ENCODE data around the gene ZNF438.

The ZNF438 gene

GRCh38 chr10:31011017-31011664, 20.5 kb downstream of the ZNF438 start:
- no peak for DNase-seq (ENCODE audit: low spot score)

GRCh38 chr10:31010062-31010461, 21.6 kb downstream of the ZNF438 start:
- DNase-seq (ENCODE audit: low spot score): no peak

- no peak for DNase-seq (ENCODE audit: low spot score)
Observed at GRCh38 chr10:31005895-31006294, 25.8 kb downstream of the ZNF438 start.

- no peak for DNase-seq (ENCODE audit: low spot score)
Observed at GRCh38 chr10:31004611-31005193, 27.0 kb downstream of the ZNF438 start.

GRCh38 chr10:31001740-31002139, 29.9 kb downstream of the ZNF438 start:
- DNase-seq (ENCODE audit: low spot score): no peak

DNA sequence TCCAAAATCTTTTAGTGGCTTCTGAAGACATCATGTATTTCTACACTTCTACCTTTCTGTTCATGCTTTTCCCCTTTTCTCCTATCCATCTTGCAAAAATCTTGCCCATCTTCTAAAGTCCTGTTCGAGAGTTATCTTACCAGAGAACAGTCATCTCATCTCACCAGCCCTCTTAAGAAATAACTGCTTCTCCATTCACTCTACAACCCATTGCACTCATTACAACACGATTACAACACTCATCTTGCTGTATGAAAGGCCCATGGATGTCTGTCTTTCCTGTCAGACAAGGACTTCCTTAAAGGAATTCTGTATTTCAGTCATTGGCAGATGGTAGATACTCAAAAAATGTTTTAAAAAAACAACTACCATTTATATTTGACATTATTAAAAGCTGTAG, 30.8 kb downstream of the ZNF438 start:
- DNase-seq (ENCODE audit: low spot score): no peak

- no peak for DNase-seq (ENCODE audit: low spot score)
Observed at GRCh38 chr10:31000071-31000782, 31.4 kb downstream of the ZNF438 start.

DNA sequence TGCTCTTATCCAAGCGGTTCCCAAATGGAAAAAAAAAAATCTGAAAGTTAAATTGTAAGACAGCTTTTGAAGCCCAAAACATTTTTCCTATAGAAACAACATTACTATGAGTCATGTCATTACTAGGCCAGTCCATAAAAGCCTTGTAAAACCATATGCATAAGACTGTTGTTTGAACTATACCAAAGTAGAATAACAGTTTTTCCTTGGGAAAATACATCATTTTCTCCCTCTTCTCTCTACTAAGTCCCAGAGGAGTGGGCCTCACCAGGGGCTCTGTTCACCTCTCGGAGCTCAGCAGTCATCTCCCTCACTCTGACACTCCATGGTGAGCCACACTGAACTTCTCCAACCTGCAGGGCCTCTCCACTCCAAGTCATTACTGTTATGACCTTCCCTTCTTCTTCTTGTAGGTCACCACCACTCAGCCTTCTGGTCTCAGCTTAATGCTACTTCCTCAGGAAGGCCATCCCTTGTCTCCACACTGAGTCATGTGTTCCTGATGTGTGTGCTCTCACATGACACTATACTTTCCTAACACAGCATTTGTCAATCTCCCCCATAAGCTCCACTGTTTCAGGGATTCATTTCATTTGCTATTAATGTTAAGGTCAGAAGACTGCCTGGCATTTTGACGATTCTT, 32.5 kb downstream of the ZNF438 start:
- DNase-seq (ENCODE audit: low spot score): no peak

DNA sequence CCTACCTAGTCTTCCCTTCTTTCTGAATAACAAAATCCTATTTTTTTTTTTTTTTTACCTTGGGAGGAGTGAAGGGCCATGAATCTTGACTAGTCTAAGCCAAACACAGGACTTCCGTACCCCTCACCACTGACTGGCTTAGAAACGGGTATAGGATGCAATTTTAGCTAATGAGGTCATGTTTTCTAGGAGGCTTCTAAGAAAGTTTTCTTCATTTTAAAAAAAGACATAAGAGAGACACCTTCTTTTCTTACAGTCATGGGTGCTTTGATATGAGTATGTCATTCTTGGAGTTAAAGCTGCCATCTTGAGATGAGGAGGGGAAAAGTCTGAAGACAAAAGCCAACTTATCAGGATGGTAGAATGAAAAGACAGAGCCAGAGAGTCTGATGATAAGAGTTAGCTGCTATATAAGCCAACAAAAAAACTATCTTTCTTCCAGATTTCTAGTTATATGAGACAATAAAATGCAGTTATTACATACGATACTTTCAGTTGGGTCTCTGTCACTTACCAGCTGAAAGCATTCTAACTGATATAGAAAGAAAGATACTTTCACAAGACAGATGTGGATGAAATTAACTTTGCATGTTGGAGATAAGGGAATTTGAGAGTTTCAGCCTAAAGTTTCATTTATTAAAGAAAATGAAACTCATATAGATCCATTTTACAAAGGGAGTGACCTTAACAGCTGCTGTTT, 34.0 kb downstream of the ZNF438 start:
- no peak for DNase-seq (ENCODE audit: low spot score)

GRCh38 chr10:30996481-30997005, 35.1 kb downstream of the ZNF438 start:
- DNase-seq (ENCODE audit: low spot score): no peak

- DNase-seq (ENCODE audit: low spot score): no peak
Observed at GRCh38 chr10:30995081-30995770, 36.4 kb downstream of the ZNF438 start.

DNA sequence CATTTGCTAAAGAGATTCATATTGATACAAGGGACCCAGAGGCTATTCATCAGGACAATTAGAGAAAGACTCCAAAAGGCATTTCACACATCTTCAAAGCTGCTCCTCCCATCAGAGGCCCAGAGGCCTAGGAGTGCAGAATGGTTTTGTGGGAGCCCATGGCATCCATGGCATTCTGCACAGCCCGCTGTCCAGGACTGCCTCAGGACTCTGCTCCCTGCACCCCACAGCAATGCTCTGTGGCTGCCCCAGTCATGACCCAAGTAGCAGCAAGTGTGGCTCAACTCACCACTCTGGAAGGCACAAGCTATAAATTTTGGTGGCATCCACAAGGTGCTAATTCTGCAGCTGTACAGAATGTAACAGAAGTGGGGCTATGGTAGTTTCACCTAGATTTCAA, 38.5 kb downstream of the ZNF438 start:
- no peak for DNase-seq (ENCODE audit: low spot score)

- DNase-seq (ENCODE audit: low spot score): no peak
Observed at GRCh38 chr10:30992681-30993080, 39.0 kb downstream of the ZNF438 start.

DNA sequence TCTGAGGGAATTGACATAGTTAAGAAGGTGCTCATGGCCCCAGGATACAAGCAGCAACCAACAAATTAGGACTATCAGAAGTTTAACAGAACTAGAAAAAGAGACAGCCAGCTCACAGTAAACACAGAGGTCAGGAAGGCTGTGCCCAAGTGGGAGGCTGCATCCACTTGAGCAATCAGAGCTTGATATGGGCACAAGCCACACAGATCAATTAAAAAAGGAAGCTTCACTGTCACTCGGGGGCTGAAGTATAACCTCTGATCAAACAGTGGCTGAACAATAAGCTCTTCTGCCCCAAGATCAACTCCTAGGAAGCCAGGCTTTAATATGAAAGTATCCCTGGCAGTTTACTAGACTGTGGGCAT, 40.0 kb downstream of the ZNF438 start:
- DNase-seq (ENCODE audit: low spot score): no peak

DNA sequence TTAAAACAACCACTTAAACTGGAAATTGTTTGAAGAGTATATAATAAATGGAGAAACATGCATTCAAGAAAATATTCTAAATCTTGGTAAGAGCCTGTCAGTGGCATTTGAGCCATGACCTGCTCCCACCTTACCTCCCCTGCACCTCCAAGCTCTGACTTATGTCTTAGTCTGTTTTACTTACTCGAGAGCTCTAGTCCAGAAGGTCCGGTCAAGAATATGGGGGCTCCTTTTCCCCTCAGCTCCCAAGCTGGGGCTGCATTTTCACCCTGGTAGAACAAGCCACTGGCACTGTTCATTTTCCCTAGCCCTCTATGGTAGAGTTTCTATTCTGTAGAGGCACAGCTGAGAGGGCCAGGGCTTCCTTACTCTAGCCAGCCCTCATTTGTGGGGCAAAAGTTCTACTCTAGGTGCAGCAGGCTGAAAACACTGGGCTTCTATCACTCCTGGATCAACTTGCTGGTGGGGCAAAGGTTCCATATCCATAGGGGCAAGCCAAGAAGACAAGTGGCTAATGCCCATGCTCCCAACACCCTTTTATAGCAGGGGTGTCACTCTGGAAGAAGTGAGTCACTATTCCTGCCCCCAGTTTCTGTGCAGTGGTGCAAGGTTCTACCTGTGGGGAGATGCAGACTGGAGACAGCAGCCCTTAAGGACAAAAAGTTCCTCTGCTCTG, 40.6 kb downstream of the ZNF438 start:
- DNase-seq (ENCODE audit: low spot score): no peak

DNA sequence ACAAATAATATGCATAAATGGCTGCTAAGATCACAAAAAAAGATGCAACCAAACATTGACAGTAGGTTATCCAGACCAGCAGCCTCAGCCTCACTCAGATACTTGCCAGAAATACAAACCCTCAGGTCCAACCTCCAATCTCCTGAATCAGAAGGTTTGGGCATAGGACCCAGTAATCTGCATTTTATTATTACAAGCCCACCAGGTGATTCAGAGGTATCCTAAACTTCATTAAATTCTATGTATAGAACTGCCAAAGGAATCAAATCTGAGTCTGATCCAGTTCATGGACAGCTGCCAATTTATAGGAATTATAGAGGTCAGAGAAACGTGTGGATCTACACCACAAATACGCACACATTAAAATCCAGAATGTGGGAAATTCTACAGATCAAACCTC, 41.3 kb downstream of the ZNF438 start:
- no peak for DNase-seq (ENCODE audit: low spot score)

- no peak for DNase-seq (ENCODE audit: low spot score)
Observed at GRCh38 chr10:30988831-30989435, 42.7 kb downstream of the ZNF438 start.

- DNase-seq (ENCODE audit: low spot score): no peak
Observed at GRCh38 chr10:30987463-30987862, 44.2 kb downstream of the ZNF438 start.

GRCh38 chr10:30986053-30986555, 45.6 kb downstream of the ZNF438 start:
- DNase-seq (ENCODE audit: low spot score): no peak

DNA sequence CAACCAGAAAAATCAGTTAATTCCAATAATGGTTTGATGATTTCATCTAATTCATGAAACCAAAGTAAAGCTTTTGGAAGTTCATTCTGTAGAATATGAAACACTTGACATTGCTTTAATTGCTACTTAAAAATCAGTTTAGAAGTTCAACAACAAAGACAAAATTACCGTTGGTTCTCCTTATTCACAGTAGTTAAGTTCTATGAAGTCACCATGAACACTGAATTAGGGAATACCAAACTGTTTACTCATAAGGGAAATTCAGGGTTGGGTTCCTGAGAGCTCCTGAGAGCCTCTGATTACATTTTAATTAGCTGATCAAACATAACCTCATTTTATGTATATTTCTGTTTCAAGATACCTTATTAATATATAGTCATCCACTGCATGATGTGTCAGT, 46.2 kb downstream of the ZNF438 start:
- DNase-seq (ENCODE audit: low spot score): no peak

Data from hematopoietic multipotent progenitor cell treated with erythropoietin and hydrocortisone succinate and interleukin-3 and kit ligand, for 15 days (in vitro differentiated cells).